ENCODE results near the gene ATXN1.

Gene ATXN1

GRCh38 chr6:16331384-16332174, 429.7 kb downstream of the ATXN1 start:
- DNase-seq (ENCODE audit: low read depth): peak; percentile 53

- no peak for DNase-seq (ENCODE audit: low read depth)
Observed at GRCh38 chr6:16329233-16329632, 432.0 kb downstream of the ATXN1 start.

DNA sequence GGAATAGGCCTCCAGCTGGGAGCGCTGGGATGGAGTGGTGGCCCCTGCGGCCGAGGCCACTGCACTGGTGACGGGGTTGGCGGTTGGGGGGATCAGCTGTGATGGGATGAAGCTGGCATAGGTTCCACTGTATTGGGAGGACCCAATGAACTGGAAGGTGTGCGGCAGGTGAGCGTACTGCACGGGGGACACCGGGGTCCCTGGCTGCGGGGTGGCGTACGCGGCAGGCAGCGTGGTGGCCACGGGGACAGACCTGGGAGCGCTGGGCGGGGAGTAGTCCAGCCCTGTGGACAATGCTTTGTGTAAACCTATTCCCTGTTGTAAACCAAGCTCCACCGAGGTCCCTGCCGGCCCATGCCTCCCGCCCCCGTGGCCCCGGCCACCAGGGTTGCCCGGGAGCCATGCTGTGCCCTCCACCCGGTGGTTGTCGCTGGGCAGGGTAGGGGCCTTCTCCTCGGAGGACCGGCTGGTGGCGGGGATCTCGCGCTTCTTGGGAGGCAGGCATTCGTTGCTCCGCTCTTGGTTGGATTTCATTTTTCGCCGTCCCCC, 433.4 kb downstream of the ATXN1 start:
- DNase-seq (ENCODE audit: low read depth): no peak

DNA sequence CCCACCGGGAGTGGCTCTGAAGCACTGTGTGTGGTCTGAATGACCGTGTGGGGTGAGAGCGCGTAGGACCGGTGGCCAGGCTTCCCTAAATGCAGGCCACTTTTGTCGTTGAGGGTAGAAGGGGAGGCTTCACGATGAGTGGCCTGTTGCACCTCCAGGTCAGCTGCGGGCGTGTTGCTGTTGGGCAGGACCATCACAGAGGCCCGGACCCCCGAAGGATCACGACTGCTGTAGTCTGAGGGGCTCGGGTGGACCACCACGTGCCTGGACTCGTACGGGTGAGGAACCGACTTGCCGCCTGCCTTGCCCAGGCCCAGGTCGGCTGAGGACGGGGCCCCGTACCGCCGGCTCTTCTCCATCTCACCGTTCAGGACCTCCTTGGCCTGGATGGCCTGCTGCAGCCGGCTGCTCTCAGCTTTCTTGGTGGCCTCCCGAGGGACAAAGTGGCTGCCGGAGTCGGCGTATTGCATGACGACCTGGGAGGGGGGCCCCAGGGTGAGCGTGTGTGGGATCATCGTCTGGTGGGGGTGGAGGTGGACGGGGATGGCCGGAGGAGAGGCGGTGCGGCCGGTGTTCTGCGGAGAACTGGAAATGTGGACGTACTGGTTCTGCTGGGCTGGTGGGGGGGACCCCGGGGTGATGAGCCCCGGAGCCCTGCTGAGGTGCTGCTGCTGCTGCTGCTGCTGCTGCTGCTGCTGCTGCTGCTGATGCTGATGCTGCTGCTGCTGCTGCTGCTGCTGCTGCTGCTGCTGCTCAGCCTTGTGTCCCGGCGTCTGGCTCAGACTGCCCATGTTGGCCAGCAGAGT, 434.1 kb downstream of the ATXN1 start:
- DNase-seq (ENCODE audit: low read depth): no peak

- DNase-seq (ENCODE audit: low read depth): no peak
Observed at GRCh38 chr6:16326531-16326930, 434.7 kb downstream of the ATXN1 start.

DNA sequence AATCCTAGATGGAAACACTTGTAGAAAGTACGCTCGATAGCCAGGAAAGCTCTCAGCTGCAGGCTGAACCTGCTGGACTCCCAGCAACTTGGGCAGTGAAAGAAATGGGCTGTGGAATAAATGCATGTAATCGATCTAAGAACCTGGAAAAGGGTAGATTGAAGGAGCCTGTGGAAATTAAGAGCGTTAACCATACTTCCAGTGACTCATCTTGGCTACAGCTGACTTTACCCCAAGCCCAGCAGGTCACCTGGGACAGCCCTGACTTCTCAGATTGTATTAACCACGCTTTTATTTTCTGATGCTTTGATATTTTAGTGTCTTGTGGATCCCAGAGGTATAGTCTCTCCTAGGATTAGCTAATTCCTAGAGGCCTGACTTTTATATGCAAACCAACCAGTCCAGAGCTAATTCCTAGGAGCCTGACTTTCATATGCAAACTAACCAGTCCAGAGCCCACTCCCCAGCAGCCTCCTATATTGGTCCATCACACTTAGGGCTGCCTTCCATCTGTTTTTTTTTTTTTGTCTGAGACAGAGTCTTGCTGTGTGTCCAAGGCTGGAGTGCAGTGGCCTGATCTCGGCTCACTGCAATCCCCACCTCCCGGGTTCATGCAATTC, 436.5 kb downstream of the ATXN1 start:
- no peak for DNase-seq (ENCODE audit: low read depth)

GRCh38 chr6:16324184-16324583, 437.1 kb downstream of the ATXN1 start:
- no peak for DNase-seq (ENCODE audit: low read depth)

DNA sequence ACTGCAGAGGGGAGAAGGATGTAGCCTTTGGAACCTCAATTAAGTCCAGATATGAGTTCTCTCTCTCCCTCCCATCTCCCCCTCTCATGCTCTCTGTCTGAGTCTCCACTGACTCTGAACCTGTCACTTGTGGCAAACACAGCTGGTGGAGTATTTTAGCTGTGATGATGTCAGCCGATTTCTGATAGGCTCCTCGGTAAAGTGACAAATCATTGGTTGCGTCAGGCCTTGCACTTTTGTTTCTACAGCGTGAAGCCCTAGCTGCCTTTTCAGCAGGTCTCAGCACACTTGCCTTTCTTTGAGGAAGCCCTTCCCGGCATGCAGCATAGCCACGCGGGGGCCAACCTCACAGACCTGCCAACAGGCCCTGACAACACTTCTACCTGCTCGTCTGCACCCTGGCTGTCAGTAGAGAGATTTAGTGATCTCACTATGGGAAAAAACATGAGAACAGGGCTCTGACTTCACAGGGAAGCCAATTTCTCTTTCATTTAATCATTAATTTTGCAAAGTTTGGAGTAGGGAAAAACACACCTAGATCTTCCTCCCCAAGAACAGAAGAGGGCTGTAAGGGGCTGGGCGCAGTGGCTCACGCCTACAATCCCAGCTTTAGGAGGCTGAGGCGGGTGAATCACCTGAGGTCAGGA, 438.5 kb downstream of the ATXN1 start:
- peak; percentile 71 for DNase-seq (ENCODE audit: low read depth)

- no peak for DNase-seq (ENCODE audit: low read depth)
Observed at GRCh38 chr6:16321826-16322225, 439.4 kb downstream of the ATXN1 start.

DNA sequence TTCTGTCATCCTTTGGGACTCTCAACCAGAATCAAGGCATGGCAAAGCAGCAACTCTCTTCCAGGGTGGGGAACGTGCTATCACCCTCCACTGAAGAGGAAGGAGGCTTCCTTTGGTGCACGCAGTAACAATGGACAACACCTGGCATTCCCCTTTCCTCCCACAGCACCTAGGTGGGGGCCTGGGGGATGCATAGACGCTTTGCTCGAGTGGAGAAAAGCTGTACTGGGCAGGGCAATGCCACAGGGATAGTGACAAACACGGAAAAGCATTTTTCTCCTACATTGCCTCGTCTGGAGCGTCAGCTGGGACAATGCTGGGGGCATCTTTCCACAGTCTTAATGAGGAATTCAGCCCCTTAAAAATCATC, 439.9 kb downstream of the ATXN1 start:
- no peak for DNase-seq (ENCODE audit: low read depth)

DNA sequence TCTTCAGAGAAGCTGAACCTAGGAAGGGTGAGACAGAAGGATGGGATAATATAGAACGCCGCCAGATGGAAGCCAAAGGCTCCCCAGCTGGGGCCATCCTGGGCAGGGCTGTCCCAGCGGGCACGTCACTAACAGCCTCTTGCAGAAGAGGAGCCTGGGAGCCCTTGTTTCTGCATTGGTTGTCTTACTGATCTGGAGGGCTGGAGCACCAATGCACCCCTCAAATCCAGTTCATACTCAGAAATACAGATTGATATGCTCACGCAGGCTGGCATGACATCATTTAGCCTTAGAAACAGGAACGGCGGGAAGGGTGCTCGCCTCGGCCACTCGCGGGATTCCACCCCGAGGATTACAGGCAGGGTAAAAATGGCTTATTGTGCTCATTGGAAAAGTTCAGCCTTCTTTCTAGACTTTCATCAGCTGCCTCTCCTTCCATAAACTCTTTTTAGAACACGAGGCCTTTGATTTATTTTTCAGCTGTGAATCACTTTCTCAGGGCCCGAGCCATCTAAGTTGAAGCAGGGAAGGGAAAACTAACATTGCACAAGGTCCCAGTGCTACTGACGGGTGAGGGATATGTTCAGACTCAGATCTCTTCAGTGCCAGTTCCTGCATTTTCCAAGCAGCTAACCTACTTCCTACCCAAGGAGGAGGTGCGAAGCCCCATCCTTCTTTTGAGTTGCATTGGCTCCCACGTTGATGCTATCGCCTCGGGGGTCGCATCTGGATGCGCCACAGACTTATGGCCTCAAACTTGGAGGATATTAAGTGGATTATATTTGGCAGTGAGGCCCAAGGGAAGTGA, 440.5 kb downstream of the ATXN1 start:
- no peak for DNase-seq (ENCODE audit: low read depth)

- DNase-seq (ENCODE audit: low read depth): peak; percentile 63
Observed at GRCh38 chr6:16319813-16320532, 441.3 kb downstream of the ATXN1 start.

DNA sequence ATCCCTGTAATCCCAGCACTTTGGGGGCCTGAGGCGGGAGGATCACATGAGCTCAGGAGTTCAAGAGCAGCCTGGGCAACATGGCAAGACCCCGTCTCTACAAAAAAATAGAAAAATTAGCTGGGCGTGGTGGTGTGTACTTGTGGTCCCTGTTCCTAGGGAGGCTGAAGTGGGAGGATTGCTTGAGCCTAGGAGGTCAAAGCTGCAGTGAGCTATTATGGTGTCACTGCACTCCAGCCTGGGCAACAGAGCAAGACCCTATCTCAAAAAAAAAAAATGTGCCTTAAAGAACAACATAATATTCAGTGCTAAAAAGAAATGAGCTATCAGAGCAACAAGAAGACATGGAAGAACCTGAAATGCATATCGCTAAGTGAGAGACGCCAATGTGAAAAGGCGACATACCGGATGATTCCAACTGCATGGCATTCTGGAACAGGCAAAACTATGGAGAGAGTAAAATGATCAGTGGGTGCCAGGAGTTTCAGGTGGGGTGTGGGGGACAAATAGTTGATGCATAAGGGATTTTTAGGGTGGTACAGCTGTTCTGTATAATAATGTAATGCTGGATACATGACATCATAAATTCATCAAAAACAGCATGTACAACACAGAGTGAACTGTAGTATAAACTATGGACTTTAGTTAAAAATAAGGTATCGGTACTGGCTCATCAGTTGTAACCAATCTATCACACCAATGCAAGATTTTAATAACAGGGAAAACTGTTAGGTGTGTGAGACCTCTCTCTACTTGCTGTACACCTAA, 442.1 kb downstream of the ATXN1 start:
- no peak for DNase-seq (ENCODE audit: low read depth)

- peak; percentile 31 for DNase-seq (ENCODE audit: low read depth)
Observed at GRCh38 chr6:16318538-16318937, 442.7 kb downstream of the ATXN1 start.

DNA sequence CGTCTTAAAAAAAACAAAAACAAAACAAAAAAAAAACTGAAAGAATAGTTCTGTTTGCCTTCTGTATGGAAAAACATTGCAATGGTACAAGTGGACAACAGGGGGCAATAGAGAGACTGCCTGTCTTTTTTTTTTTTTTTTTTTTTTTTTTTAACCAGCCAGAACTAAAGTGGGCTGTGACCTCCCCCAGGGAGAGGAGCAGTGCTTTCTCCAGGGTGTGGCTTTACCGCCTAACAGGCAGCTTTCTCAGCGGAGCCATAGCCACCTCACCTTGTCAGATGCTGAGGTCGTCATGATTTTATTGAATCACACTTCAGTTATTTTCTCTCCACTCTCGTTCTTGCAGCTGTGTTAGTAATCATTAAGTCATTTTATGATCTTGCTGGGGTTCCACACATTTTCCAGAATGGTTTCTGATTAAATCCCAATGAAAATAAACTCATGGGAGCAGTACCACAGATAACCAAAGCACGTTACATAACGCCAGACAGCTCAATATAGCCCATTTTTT, 444.5 kb downstream of the ATXN1 start:
- DNase-seq (ENCODE audit: low read depth): no peak

DNA sequence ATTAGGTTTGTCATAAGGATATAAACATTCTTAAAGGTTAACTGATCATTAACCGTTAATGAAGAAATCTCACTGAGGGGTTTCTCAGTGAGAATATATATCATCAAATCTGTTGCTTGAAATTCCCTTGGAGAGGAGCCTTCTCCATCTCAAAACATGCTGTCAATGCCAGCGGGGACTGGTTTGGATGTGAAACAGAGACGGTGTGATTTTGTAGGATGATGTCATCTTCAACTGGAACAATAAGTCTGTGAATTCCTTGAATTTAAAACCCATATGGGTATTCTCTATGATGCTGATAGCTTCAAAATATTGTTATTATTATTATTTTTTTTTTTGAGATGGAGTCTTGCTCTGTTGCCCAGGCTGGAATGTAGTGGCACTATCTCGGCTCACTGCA, 447.0 kb downstream of the ATXN1 start:
- no peak for DNase-seq (ENCODE audit: low read depth)

DNA sequence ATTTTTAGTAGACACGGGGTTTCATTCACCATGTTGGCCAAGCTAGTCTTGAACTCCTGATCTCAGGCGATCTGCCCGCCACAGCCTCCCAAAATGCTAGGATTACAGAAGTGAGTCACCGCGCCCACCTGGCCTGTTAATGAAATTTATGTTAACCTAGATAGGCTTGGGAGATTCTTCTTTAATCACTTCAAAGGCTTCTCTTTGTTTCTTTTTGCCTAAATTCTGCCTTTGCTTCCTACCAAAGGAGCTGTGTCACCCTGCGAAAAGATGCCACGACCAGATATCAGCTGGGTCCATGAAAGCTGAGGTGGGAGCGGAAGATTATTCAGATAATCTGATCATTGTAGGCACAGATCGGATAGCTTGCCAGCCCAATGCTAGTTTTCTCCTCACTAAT, 447.5 kb downstream of the ATXN1 start:
- DNase-seq (ENCODE audit: low read depth): no peak

- no peak for DNase-seq (ENCODE audit: low read depth)
Observed at GRCh38 chr6:16311763-16312162, 449.5 kb downstream of the ATXN1 start.

DNA sequence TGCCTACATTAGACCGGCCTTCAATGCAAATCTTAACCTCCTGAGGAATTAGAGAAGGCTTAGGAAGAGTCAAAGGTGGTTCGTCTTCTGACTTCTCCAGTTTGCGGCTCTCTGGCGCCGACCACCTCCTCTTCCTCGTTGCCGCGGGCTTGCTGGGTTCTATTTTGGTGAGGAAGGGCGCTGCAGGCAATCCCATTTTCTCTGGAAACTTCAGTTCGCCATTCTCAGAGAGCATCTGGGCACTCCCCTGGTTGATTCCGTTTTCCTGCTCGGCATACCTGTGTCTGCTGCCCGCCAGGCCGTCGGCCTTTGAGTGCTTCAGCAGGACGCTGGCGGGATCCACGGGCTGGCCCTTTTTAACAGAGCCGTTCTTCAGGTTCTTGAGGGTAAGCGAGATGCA, 454.9 kb downstream of the ATXN1 start:
- no peak for DNase-seq (ENCODE audit: low read depth)

DNA sequence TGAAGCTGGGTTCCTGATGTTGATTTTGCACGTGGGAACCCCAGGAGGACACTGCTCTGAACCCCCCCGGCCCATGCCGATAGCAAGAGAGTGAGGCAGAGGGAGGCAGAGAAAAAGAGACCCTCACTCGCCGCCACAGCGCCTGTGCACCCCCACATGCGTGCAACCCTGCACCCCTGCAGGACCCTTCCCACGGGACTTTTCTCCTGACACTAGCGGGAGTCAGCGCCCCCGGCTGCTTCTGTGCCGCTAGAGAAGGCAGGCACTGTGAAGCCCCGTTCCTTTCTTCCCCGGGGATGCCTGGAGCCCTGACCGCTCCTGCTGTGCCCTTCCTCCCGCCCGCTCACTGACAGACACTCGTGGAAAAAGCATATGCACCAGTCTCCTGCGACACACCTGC, 455.5 kb downstream of the ATXN1 start:
- no peak for DNase-seq (ENCODE audit: low read depth)
